ENCODE measurements around the gene LCAT. TPM values are rescaled to one million over a fixed set of nuclear protein-coding genes. Genes with fewer than 3 reads are reported as not detected.

The LCAT gene
- total RNA-seq, 1 experiment from 2014 or later, result 17.8 TPM

- H2AK5ac ChIP-seq (ENCODE audit: insufficient read length, low read length), result no peak overlapping the region
- H2BK15ac ChIP-seq (ENCODE audit: low read depth, low read length), result no peak overlapping the region
- no peak overlapping the region for H4K91ac ChIP-seq (ENCODE audit: insufficient read length, low read depth, low read length)
- no peak overlapping the region for H2AFZ ChIP-seq (ENCODE audit: low read length)
- no peaks in the 10 kb centered on the region for H3K9me3 ChIP-seq (ENCODE audit: control insufficient read depth, low read depth, low read length)
- no peak overlapping the region for H2BK20ac ChIP-seq (ENCODE audit: low read depth, low read length, poor library complexity, severe bottlenecking)
- H2BK12ac ChIP-seq (ENCODE audit: insufficient read length, low read depth, low read length), result no peak overlapping the region
- no peak overlapping the region for H4K5ac ChIP-seq (ENCODE audit: insufficient read length, low read depth, low read length)
- no peaks in the 10 kb centered on the region for H3K27me3 ChIP-seq (ENCODE audit: insufficient read depth, low read length)
- no peak overlapping the region for H3K4me3 Mint-ChIP-seq
- no peak overlapping the region for H2BK120ac ChIP-seq (ENCODE audit: low read depth, low read length, poor library complexity, severe bottlenecking)
- TF ChIP-seq, protein P1, sequence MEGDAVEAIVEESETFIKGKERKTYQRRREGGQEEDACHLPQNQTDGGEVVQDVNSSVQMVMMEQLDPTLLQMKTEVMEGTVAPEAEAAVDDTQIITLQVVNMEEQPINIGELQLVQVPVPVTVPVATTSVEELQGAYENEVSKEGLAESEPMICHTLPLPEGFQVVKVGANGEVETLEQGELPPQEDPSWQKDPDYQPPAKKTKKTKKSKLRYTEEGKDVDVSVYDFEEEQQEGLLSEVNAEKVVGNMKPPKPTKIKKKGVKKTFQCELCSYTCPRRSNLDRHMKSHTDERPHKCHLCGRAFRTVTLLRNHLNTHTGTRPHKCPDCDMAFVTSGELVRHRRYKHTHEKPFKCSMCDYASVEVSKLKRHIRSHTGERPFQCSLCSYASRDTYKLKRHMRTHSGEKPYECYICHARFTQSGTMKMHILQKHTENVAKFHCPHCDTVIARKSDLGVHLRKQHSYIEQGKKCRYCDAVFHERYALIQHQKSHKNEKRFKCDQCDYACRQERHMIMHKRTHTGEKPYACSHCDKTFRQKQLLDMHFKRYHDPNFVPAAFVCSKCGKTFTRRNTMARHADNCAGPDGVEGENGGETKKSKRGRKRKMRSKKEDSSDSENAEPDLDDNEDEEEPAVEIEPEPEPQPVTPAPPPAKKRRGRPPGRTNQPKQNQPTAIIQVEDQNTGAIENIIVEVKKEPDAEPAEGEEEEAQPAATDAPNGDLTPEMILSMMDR (conservative IDR thresholded peaks at IDR 0.05), result no peak
- H3K36me3 Mint-ChIP-seq (ENCODE audit: insufficient read depth in 1 of 3, low read depth in 3 of 3), result peaks cover 9 to 69% (median 45%) of the 10 kb centered on the region in 3 experiments; a peak in 6 of 7 replicates
- no peak overlapping the region for H3K23ac ChIP-seq (ENCODE audit: insufficient read length, low read depth, low read length)
- H4K8ac ChIP-seq (replicated peaks; ENCODE audit: insufficient read length, low read depth, low read length), result no peak overlapping the region
- H3K27ac Mint-ChIP-seq, result no peak overlapping the region
- no peak overlapping the region for H3T11ph ChIP-seq (ENCODE audit: low read length)
- H3K23me2 ChIP-seq (ENCODE audit: insufficient read length, low read depth, low read length, poor library complexity, severe bottlenecking), result no peaks in the 10 kb centered on the region
- H3K4me2 ChIP-seq (ENCODE audit: insufficient read depth, insufficient read length, low read length), result no peak overlapping the region
- WGBS (ENCODE audit: extremely low coverage, insufficient read length, low lambda C conversion rate), result no CpG with 5 or more reads among the region's 12 CpGs
- H3K27ac ChIP-seq (ENCODE audit: insufficient read length, low read depth, low read length), result no peak overlapping the region
- H3K14ac ChIP-seq (ENCODE audit: insufficient read depth, low read length), result no peak overlapping the region
- no peak overlapping the region for H3K56ac ChIP-seq (ENCODE audit: insufficient read length, low read depth, low read length)
- no peaks in the 10 kb centered on the region for H3K27me3 Mint-ChIP-seq (ENCODE audit: low read depth)
- no peaks in the 10 kb centered on the region for H4K20me1 ChIP-seq (ENCODE audit: control insufficient read depth, insufficient read depth, insufficient read length)
- no peaks in the 10 kb centered on the region for H3K4me1 Mint-ChIP-seq
- no peak for DNase-seq
- H3K79me1 ChIP-seq (ENCODE audit: insufficient read depth, low read depth, low read length, poor library complexity, severe bottlenecking), result no peaks in the 10 kb centered on the region
- H3K4me1 ChIP-seq (ENCODE audit: insufficient read depth, low read length), result no peaks in the 10 kb centered on the region
- no peak overlapping the region for H3K9ac ChIP-seq (ENCODE audit: extremely low read depth, insufficient read length, low read length)
- H3K4ac ChIP-seq (ENCODE audit: low read depth, low read length), result no peak overlapping the region
- no peak overlapping the region for H3K18ac ChIP-seq (ENCODE audit: insufficient read length, low read depth, low read length)
- H3K79me2 ChIP-seq (ENCODE audit: insufficient read depth, low read length), result no peaks in the 10 kb centered on the region
- no peak overlapping the region for H2BK5ac ChIP-seq (ENCODE audit: insufficient read length, low read length)
- no peaks in the 10 kb centered on the region for H3K9me3 Mint-ChIP-seq
Observed at GRCh38 chr16:67951485-67951884, 7.6 kb upstream of the LCAT start.

All from H9 (cell line).